ENCODE measurements around the gene METTL25.

The METTL25 gene

GRCh38 chr12:82510386-82510785 is 152.1 kb downstream of the METTL25 start:
- TF ChIP-seq POLR2A (IDR thresholded peaks at IDR 0.05; ENCODE audit: low read length) (no peak), GATA1 (IDR thresholded peaks at IDR 0.05; ENCODE audit: low read depth, low read length) (no peak)
- DNase-seq, result no peak

GRCh38 chr12:82514880-82515279 is 156.6 kb downstream of the METTL25 start:
- DNase-seq, result no peak
- TF ChIP-seq GATA1 (IDR thresholded peaks at IDR 0.05; ENCODE audit: low read depth, low read length), result no peak
- no peak for TF ChIP-seq POLR2A (IDR thresholded peaks at IDR 0.05; ENCODE audit: low read length)

GRCh38 chr12:82515652-82516051 is 157.3 kb downstream of the METTL25 start:
- no peak for TF ChIP-seq GATA1 (IDR thresholded peaks at IDR 0.05; ENCODE audit: low read depth, low read length)
- no peak for TF ChIP-seq POLR2A (IDR thresholded peaks at IDR 0.05; ENCODE audit: low read length)
- DNase-seq, result no peak

- no peak for TF ChIP-seq GATA1 (IDR thresholded peaks at IDR 0.05; ENCODE audit: low read depth, low read length)
- TF ChIP-seq POLR2A (IDR thresholded peaks at IDR 0.05; ENCODE audit: low read length), result no peak
Observed at GRCh38 chr12:82517027-82517426, 158.7 kb downstream of the METTL25 start.

GRCh38 chr12:82517808-82518207 is 159.5 kb downstream of the METTL25 start:
- no peak for DNase-seq
- TF ChIP-seq POLR2A (IDR thresholded peaks at IDR 0.05; ENCODE audit: low read length) (no peak), GATA1 (IDR thresholded peaks at IDR 0.05; ENCODE audit: low read depth, low read length) (no peak)

More at GRCh38 chr12:82517027-82517426, 158.7 kb downstream of the METTL25 start:
- DNase-seq, result peak in 1 of 2 experiments; percentile 2

GRCh38 chr12:82519510-82519909 is 161.2 kb downstream of the METTL25 start:
- TF ChIP-seq POLR2A (IDR thresholded peaks at IDR 0.05; ENCODE audit: low read length) (no peak), GATA1 (IDR thresholded peaks at IDR 0.05; ENCODE audit: low read depth, low read length) (no peak)
- DNase-seq, result no peak

- DNase-seq, result no peak
- TF ChIP-seq GATA1 (IDR thresholded peaks at IDR 0.05; ENCODE audit: low read depth, low read length) (no peak), POLR2A (IDR thresholded peaks at IDR 0.05; ENCODE audit: low read length) (no peak)
Observed at GRCh38 chr12:82522285-82522684, 164.0 kb downstream of the METTL25 start.

GRCh38 chr12:82522762-82523161 is 164.4 kb downstream of the METTL25 start:
- TF ChIP-seq GATA1 (IDR thresholded peaks at IDR 0.05; ENCODE audit: low read depth, low read length) (no peak), POLR2A (IDR thresholded peaks at IDR 0.05; ENCODE audit: low read length) (no peak)

GRCh38 chr12:82523996-82524395 is 165.7 kb downstream of the METTL25 start:
- no peak for DNase-seq
- no peak for TF ChIP-seq GATA1 (IDR thresholded peaks at IDR 0.05; ENCODE audit: low read depth, low read length)
- no peak for TF ChIP-seq POLR2A (IDR thresholded peaks at IDR 0.05; ENCODE audit: low read length)

More at GRCh38 chr12:82522762-82523161, 164.4 kb downstream of the METTL25 start:
- no peak for DNase-seq

GRCh38 chr12:82524641-82525040 is 166.3 kb downstream of the METTL25 start:
- no peak for TF ChIP-seq POLR2A (IDR thresholded peaks at IDR 0.05; ENCODE audit: low read length)
- no peak for TF ChIP-seq GATA1 (IDR thresholded peaks at IDR 0.05; ENCODE audit: low read depth, low read length)
- no peak for DNase-seq

GRCh38 chr12:82525616-82526015 is 167.3 kb downstream of the METTL25 start:
- TF ChIP-seq GATA1 (IDR thresholded peaks at IDR 0.05; ENCODE audit: low read depth, low read length) (no peak), POLR2A (IDR thresholded peaks at IDR 0.05; ENCODE audit: low read length) (no peak)
- DNase-seq, result no peak

GRCh38 chr12:82527165-82527780 is 168.9 kb downstream of the METTL25 start:
- TF ChIP-seq GATA1 (IDR thresholded peaks at IDR 0.05; ENCODE audit: low read depth, low read length) (no peak), POLR2A (IDR thresholded peaks at IDR 0.05; ENCODE audit: low read length) (no peak)
- peak; percentile 32 to 56 for DNase-seq
